ENCODE data around the gene CALCOCO2.

CALCOCO2 gene

GRCh38 chr17:48912476-48912875 is 81.6 kb downstream of the CALCOCO2 start:
- Histone ChIP-seq H3K27me3 (ENCODE audit: control insufficient read depth, insufficient read depth, low read length, poor library complexity, severe bottlenecking) (no peaks in the 10 kb centered on the region), H3K27ac (ENCODE audit: insufficient read depth, low read depth, low read length, poor library complexity, severe bottlenecking) (no peak overlapping the region), H3K36me3 (ENCODE audit: control insufficient read depth, insufficient read depth, low read length) (peaks cover 29% of the 10 kb centered on the region), H3K4me3 (ENCODE audit: insufficient read depth, low read depth, low read length) (no peak overlapping the region), H3K4me1 (ENCODE audit: control insufficient read depth, insufficient read depth, low read length) (peaks cover 14% of the 10 kb centered on the region), H3K9me3 (ENCODE audit: control insufficient read depth, low read length) (no peaks in the 10 kb centered on the region)
- 96 to 97% methylated on average over 2 of the region's 2 CpGs for WGBS, 2 experiments

All from ectodermal cell (in vitro differentiated cells).